Caco-2 (cell line): ENCODE measurements around the gene NDUFA8. TPM values are rescaled to one million over a fixed set of nuclear protein-coding genes. Genes with fewer than 3 reads are reported as not detected.

Experiments
- BruUV-seq: library from RNA; stranded (reverse); fragments of 400-500 nt; replicated peaks from 2 replicates; lab custom pipeline; 2021; lab: Mats Ljungman, UMichigan
- CTCF ChIA-PET: fragments of 300-600 bp; sonication (Branson Sonifier 250); formaldehyde crosslinking; loops from one replicate; lab custom pipeline; 2022; ENCODE audit warnings: antibody characterized with exemption; lab: Charles Lee
- POLR2A ChIA-PET: fragments of 300-600 bp; sonication (Branson Sonifier 250); formaldehyde crosslinking; loops from one replicate; lab custom pipeline; 2022; ENCODE audit warnings: antibody characterized with exemption; lab: Charles Lee
- DNase-seq, 2 experiments: peaks; one replicate each; pipeline versions ENCODE4 v3.0.0 to v3.0.0-alpha.2; 2020 to 2022
- H3K27me3 ChIP-seq: replicated peaks from 2 replicates; pipeline ENCODE4 v1.6.0; 2011; ENCODE audit warnings: low read length; ENCODE audit not compliant: control insufficient read depth, insufficient read depth
- H3K36me3 ChIP-seq: 2 replicates; pipeline ENCODE4 v1.5.1; 2011; ENCODE audit warnings: low read length; ENCODE audit not compliant: control insufficient read depth, insufficient read depth
- H3K4me1 ChIP-seq: fragments of 250-450 bp; sonication (Bioruptor Pico); 2 replicates; pipeline ENCODE4 v1.5.1; 2020; ENCODE audit warnings: mild to moderate bottlenecking
- H3K4me3 ChIP-seq: 2 replicates; pipeline ENCODE4 v1.5.1; 2011; ENCODE audit warnings: low read depth, mild to moderate bottlenecking, control low read depth, low read length
- H3K9me3 ChIP-seq: fragments of 250-450 bp; sonication (Bioruptor Pico); 2 replicates; pipeline ENCODE4 v1.5.1; 2020; ENCODE audit warnings: mild to moderate bottlenecking, moderate library complexity
- H3K27ac Mint-ChIP-seq: one replicate; pipeline ENCODE4 v1.8.0; 2022; ENCODE audit warnings: mixed read lengths; ENCODE audit not compliant: unreplicated experiment
- H3K27me3 Mint-ChIP-seq: one replicate; pipeline ENCODE4 v1.8.0; 2022; ENCODE audit warnings: mixed read lengths; ENCODE audit not compliant: insufficient read depth, unreplicated experiment
- H3K36me3 Mint-ChIP-seq: one replicate; pipeline ENCODE4 v1.8.0; 2022; ENCODE audit warnings: mild to moderate bottlenecking, mixed read lengths; ENCODE audit not compliant: insufficient read depth, unreplicated experiment
- H3K4me1 Mint-ChIP-seq: one replicate; pipeline ENCODE4 v1.8.0; 2022; ENCODE audit warnings: low read depth, mixed read lengths; ENCODE audit not compliant: unreplicated experiment
- H3K4me3 Mint-ChIP-seq: one replicate; pipeline ENCODE4 v1.8.0; 2022; ENCODE audit warnings: mild to moderate bottlenecking, moderate library complexity, mixed read lengths; ENCODE audit not compliant: unreplicated experiment
- H3K9me3 Mint-ChIP-seq: one replicate; pipeline ENCODE4 v1.8.0; 2022; ENCODE audit warnings: mixed read lengths; ENCODE audit not compliant: unreplicated experiment
- intact Hi-C: fragments of 100-400 bp; cut with micrococcal nuclease; formaldehyde crosslinking; loops from one replicate; pipeline ENCODE4 v1.10.0; 2022; ENCODE audit not compliant: unreplicated experiment
- microRNA-seq: library from miRNA; unstranded; fragments of <30 nt; microRNA quantifications from one replicate; pipeline ENCODE4 v1.2.0, GENCODE V29; 2022
- total RNA-seq: library from RNA; stranded (reverse); gene quantifications from 2 replicates; pipeline ENCODE4 v1.2.3, GENCODE V29; 2022
- TF ChIP-seq, protein P1 (sequence below), 2 experiments: fragments of 200-600 bp in 1 of 2; IDR thresholded peaks; 1 replicate in 1 of 2; 2 replicates in 1 of 2; pipeline versions ENCODE4 v1.5.1 to v1.8.0; 2011 to 2022; ENCODE audit warnings: antibody characterized with exemption in 1 of 2, control low read depth in 1 of 2, inconsistent platforms in 1 of 2, low read depth in 1 of 2, low read length in 1 of 2, mild to moderate bottlenecking in 1 of 2, moderate library complexity in 1 of 2; ENCODE audit not compliant: insufficient read depth in 1 of 2, severe bottlenecking in 1 of 2, unreplicated experiment in 1 of 2

Gene NDUFA8
- total RNA-seq, 1 experiment from 2014 or later: 58.0 TPM

DNA sequence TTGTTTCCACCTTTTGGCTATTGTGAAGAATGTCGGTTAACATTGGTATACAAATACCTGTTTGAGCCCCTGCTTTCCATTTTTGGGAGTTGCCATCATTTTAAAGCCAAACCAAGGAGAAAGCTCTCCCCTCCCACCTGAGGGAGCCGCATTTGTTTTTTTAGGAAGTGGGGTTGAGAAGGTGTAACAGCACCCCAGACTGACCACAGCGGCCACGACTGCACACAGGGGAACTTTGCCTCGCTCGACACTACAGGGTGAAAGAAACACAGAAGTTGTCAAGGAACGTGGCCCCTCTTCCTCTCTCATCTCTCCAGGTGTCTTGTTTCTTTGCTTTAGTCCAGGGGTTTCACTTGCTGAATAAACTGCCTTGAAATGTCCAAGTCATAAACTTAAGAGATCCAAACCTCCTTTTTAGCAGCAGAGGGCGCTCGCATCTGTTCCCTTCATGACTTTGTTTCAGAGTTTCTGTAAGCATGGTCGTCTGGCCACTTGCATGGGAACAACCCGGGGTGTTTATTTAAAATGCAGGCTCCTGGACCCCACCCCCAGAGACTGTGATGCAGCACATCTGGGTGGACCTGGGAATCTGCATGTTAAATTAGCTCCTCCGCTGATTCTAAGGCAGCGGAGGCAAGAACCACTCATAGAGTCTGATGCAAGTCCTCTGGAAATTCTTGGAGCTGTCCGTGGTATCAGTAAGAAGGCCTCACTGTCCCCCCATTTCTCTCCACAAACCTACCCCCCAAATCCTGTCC lies 64.4 kb downstream of the NDUFA8 start:
- ChIA-PET POLR2A (no interaction called here), CTCF (interaction anchor here (5.1 to 5.3 kb wide), 2 partner anchors 27 to 254 kb away, joined by 93 to 175 read pairs; no protein-coding TSS in a partner anchor)
- Histone ChIP-seq H3K36me3 (no peaks in the 10 kb centered on the region), H3K9me3 (no peaks in the 10 kb centered on the region), H3K27me3 (no peaks in the 10 kb centered on the region), H3K4me1 (no peaks in the 10 kb centered on the region), H3K4me3 (no peak overlapping the region)
- peaks cover 11% of the 10 kb centered on the region for H3K4me1 Mint-ChIP-seq
- intact Hi-C loops: loop anchor here (1.0 to 10.0 kb wide), 3 partner anchors 255 to 720 kb away; no protein-coding TSS in a partner anchor
- H3K27ac Mint-ChIP-seq: no peak overlapping the region
- TF ChIP-seq, protein P1, sequence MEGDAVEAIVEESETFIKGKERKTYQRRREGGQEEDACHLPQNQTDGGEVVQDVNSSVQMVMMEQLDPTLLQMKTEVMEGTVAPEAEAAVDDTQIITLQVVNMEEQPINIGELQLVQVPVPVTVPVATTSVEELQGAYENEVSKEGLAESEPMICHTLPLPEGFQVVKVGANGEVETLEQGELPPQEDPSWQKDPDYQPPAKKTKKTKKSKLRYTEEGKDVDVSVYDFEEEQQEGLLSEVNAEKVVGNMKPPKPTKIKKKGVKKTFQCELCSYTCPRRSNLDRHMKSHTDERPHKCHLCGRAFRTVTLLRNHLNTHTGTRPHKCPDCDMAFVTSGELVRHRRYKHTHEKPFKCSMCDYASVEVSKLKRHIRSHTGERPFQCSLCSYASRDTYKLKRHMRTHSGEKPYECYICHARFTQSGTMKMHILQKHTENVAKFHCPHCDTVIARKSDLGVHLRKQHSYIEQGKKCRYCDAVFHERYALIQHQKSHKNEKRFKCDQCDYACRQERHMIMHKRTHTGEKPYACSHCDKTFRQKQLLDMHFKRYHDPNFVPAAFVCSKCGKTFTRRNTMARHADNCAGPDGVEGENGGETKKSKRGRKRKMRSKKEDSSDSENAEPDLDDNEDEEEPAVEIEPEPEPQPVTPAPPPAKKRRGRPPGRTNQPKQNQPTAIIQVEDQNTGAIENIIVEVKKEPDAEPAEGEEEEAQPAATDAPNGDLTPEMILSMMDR (IDR thresholded peaks at IDR 0.05; ENCODE audit: insufficient read depth in 1 of 2, low read depth in 1 of 2, low read length in 1 of 2, severe bottlenecking in 1 of 2, unreplicated experiment in 1 of 2): peak; percentile 56 to 58
- peak overlapping the region; percentile 76 for H3K4me3 Mint-ChIP-seq
- BruUV-seq: no TSS peak
- H3K9me3 Mint-ChIP-seq: no peaks in the 10 kb centered on the region
- peak in 1 of 2 experiments; percentile 55 for DNase-seq
- no peaks in the 10 kb centered on the region for H3K36me3 Mint-ChIP-seq
- peaks cover 9% of the 10 kb centered on the region for H3K27me3 Mint-ChIP-seq

Small RNA genes within 50 kb of the gene (microRNA-seq; reads per million reads assigned to microRNA genes)
- not detected for gene MIR4478

Other genes with a start within 250 kb of the NDUFA8 start
- 4.4 and 4.7 TPM in 2 replicates for gene TTLL11, start 66.5 kb downstream of the NDUFA8 start, total RNA-seq
- not detected in 2 replicates for gene MORN5, start 129 bp upstream of the NDUFA8 start, total RNA-seq
- 6.1 and 7.6 TPM in 2 replicates for gene LHX6, start 69.2 kb upstream of the NDUFA8 start, total RNA-seq
- 20.6 and 23.1 TPM in 2 replicates for gene RBM18, start 105.1 kb upstream of the NDUFA8 start, total RNA-seq
- 61.7 and 64.6 TPM in 2 replicates for gene MRRF, start 105.1 kb upstream of the NDUFA8 start, total RNA-seq
- gene PTGS1, start 211.2 kb upstream of the NDUFA8 start, total RNA-seq: 0.19 and 0.29 TPM in 2 replicates